GM18951 (cell line): ENCODE data around the gene NUCB2.

ENCODE experiments used
- POLR2A ChIP-seq: IDR thresholded peaks from 4 replicates; pipeline ENCODE4 v1.6.1; 2011; ENCODE audit warnings: mild to moderate bottlenecking; ENCODE audit not compliant: insufficient read length, insufficient read depth; ENCODE audit errors: extremely low read depth
- in situ Hi-C: fragments of 300-500 bp; cut with MboI; formaldehyde crosslinking; loops from one replicate; pipeline ENCODE4 v1.12.0; 2022; ENCODE audit warnings: low sequenced_read_pairs, mixed read lengths, inconsistent platforms; ENCODE audit not compliant: unreplicated experiment

NUCB2 gene

DNA sequence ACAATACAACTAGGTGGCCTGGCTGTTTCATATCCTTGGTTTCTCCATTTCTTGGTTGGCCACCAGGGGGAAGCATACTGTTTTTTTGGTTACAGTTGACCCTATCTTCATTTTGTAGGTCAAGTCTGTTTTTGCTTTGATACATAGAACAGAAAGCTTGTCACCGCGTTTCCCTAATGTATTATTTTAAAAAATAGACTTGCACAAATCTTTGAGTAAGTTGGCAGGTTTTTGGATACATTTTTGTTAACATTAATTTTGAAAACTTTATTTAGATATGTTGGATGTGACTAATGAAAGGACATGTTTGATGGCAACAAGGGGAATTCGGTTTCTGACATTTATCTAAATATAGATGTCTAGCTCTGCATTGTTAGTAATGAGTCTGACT lies 78.1 kb downstream of the NUCB2 start:
- in situ Hi-C loops, result no loop called here
- no peak for TF ChIP-seq POLR2A

GRCh38 chr11:17366495-17366894 lies 90.0 kb downstream of the NUCB2 start:
- no peak for TF ChIP-seq POLR2A
- in situ Hi-C loops, result no loop called here

DNA sequence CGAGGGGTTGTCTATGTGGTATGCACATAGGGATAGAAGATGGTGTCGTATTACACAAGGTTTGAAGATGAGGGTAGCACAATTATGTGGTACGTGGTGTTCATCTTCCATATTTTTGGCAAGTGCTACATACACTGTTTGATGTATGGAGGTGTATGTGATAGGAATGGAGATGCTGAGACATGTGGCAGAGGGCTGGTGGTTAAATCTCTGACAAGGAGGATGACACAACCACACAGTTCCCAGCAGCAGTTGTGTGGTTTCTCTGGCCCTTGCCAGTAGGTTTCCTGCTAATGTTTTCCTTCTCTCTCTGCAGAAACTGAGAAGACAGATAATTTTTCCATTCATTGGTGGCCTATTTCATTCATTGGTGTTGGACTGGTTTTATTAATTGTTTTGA lies 92.0 kb downstream of the NUCB2 start:
- in situ Hi-C loops, result no loop called here
- TF ChIP-seq POLR2A, result no peak

DNA sequence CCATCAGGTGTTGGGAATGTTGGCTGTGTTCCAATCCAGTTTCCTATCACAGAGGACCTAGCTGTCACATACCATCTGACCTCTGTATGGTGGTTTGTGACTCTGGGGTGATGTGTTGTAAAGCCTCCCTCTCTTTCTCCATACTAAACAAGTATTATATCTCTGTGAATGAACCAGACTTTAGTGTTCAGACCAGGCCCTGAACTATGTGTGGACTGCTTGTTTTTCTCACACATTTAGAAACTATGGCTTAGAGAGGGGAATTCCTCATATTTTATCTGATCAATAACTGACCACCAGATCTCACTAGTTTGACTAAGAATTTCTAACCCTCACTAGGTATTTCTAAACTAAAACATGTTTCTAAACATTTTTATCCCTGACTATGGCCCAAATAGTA lies 92.6 kb downstream of the NUCB2 start:
- TF ChIP-seq POLR2A, result no peak
- in situ Hi-C loops, result no loop called here

DNA sequence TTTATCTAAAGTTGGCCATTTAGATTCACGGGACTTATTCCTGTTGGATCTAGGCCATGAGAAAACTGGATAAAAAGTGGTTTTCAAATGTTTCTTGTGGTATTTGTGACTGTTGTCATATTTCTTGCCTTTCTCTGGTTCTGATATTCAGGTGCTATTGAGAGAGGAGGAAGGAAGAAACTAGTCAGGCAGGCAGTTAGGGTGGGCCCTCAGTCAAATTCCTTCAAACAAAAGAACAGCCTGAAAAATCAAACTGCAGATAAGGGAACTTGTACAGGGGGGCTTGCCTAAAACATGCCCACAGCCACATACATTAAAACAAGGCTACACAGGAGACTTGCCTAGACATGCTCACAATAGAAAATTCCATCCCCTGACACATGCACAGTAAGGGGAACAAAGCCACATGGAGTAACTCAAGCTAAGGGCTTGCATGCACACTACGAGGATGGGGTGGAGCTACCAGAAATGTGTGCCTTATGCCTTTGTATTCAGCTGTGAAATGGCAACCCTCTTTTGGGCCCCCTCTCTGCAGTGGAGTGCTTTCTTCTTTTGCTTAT lies 93.2 kb downstream of the NUCB2 start:
- TF ChIP-seq POLR2A, result no peak
- in situ Hi-C loops, result no loop called here

- TF ChIP-seq POLR2A, result no peak
- in situ Hi-C loops, result no loop called here
Measured at GRCh38 chr11:17371614-17372013, 95.1 kb downstream of the NUCB2 start.

DNA sequence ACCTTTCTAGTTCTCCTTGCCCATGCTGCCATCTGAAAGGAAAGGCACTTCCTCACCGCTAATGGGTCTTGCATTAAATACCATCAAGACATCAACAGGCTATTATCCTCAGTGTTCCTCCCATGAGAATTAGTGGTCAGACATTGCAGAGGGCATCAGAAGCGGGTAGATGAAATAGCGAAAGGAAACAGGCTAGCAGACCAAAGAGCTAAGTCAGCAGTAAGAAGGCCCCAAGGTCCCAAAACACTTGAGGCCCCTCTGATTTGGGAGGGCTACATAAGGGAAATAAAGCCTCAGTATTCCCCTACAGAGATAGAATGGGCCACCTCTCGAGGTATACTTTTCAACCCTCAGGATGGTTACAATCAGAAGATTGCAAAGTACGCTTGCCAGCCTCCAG lies 99.0 kb downstream of the NUCB2 start:
- TF ChIP-seq POLR2A, result no peak
- in situ Hi-C loops, result no loop called here

- in situ Hi-C loops, result no loop called here
- no peak for TF ChIP-seq POLR2A
Measured at GRCh38 chr11:17376493-17376892, 100.0 kb downstream of the NUCB2 start.

GRCh38 chr11:17378655-17379054 lies 102.1 kb downstream of the NUCB2 start:
- no peak for TF ChIP-seq POLR2A
- in situ Hi-C loops, result no loop called here

DNA sequence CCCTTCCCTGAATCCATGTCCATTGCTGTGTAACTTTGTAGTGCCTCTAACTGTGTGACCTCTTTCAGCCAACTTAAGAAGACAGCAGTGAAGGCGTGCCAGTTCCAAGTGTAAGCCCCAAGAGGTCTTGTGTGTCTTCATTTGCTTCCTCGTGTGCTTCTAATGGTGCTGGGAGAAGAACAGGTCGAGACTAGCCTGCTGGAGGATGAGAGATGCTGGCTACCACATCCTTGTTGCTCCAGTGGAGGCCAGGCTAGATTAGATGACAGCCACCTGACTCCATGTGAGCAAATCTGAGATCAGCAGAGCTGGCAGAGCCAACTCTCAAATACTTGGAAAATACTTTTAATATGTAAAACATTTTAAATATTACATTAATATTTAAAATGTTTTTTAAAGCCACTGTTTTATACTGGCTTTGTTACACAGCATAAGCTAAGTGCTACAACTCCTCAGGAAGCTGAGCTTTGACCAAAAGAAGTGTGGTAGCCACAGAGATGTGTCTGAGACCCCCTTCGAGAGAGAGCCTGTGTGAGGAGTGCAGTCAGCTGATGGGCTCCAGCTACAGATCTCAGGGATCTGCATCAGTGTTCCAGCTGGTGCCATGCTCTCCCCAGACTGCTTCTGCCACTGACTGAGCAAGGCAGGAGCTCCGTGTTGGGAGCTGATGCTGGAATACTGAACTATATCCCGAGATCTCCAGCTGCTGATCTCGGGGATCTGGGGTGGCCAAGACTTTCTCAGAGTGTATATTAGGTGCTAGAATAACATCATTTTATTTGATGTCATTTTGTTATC lies 103.0 kb downstream of the NUCB2 start:
- in situ Hi-C loops, result loop anchor here (10.0 kb wide), 1 partner anchor 115 kb away; no protein-coding TSS in a partner anchor
- no peak for TF ChIP-seq POLR2A

GRCh38 chr11:17381156-17381555 lies 104.6 kb downstream of the NUCB2 start:
- in situ Hi-C loops, result loop anchor here (10.0 kb wide), 1 partner anchor 114 kb away; no protein-coding TSS in a partner anchor
- no peak for TF ChIP-seq POLR2A
